HG02884 (cell line): Measurements from ENCODE around the gene PRKG1.
"Not testable (repeated sequence)": the region's sequence is repeated elsewhere in the genome, so short reads cannot be mapped to it uniquely, and the experiment has no call there.

ENCODE experiments used
- ATAC-seq: cut with Tn5 transposase; IDR thresholded peaks from one replicate; pipeline ENCODE4 v1.9.1; 2021; ENCODE audit warnings: mild to moderate bottlenecking, moderate library complexity; ENCODE audit not compliant: unreplicated experiment

The PRKG1 gene

DNA sequence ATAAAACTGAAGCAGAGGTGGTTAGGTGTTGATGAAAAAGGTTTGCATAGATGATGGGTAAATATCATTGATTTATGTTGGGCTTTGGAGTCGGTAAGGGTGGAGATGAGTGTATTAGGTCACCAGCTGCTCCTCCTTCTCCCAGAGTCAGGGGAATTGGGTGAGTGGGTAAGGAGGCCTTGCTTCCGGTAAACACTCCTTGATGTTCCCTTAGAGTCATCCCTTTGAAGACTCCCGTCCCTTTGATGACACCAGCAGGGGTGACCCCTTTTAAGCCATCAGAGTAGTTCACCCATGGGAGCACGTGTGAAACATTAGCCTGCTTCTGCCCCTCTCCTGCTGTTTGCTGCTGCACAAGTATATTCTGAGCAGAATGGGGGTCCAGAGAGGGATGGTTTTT lies 1147.6 kb downstream of the PRKG1 start:
- ATAC-seq, result no peak

DNA sequence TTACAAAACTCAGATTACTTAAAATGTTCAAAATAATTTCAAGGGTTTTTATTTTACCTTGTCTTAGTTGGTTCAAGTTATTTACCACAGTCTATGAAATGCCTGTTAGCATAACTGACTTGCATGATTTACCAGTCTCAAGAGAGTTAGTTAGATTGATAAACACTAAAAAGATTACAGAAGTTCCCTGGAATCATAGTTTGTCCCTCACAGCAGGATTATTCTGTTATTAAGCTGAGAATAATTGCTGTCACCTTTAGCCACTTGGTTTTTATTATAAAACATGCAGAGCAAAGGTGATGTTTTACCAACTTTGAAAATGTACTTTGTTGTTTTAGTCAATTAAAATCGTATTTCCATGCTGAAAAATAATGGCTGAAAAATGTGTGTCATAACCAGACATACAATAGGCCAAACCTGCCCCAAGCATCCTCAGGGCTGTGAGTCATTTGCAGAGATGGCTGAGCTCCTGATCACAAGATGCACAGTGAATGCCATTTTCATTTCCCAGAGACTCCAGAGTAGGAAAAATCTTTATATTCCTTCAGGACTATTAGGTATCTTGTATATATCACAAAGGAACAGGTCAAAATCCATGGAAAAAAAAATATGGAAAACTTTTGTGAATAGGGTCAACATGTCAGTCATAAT lies 1152.0 kb downstream of the PRKG1 start:
- no peak for ATAC-seq

DNA sequence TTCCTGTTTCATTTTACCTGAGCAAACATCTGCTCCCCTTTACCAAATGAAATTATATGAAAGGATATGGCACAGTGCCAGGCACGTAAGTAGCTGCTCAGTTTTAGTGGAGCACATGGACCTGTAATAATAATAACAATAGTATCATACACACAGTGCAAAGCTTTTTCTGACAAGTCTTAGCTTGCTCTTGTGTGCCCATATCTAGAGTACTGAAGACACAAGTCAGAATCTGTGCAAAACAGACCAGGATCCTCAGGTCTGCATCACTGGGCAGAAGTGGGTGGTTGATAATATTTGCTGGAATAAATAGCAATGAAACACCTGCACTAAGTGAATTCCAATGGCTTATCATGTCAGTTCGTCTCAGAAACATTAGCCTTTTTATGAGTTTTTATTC lies 1154.3 kb downstream of the PRKG1 start:
- ATAC-seq, result no peak

DNA sequence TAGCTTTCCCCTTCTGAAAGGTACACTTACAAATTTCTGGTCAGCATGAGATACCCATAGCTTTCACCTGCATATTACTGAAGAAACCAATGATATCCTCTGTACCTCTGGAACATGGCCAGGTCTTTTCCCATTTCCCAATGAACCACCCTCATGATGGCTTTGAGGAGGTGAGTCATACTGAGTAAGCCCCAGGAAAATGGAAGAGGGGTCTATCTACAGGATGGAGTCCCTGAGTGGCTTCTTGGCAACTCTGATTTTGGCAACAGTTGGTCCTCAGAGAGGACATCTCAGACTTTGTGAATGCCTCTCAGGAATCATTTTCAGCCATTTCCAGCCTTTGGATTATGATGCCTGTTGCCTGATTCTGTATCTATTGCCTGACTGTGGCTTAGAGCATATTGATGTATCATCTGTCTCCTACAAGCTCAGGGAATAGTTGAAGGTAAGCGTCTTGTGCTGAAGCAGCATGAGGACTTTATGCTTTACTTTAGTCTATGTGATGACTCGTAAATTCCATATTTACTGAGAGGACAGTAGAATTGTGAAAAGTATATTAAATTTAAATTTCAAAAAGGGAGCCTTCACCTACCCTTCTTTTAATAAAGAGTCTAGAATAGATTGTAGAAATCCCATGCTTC lies 1155.1 kb downstream of the PRKG1 start:
- ATAC-seq, result no peak

DNA sequence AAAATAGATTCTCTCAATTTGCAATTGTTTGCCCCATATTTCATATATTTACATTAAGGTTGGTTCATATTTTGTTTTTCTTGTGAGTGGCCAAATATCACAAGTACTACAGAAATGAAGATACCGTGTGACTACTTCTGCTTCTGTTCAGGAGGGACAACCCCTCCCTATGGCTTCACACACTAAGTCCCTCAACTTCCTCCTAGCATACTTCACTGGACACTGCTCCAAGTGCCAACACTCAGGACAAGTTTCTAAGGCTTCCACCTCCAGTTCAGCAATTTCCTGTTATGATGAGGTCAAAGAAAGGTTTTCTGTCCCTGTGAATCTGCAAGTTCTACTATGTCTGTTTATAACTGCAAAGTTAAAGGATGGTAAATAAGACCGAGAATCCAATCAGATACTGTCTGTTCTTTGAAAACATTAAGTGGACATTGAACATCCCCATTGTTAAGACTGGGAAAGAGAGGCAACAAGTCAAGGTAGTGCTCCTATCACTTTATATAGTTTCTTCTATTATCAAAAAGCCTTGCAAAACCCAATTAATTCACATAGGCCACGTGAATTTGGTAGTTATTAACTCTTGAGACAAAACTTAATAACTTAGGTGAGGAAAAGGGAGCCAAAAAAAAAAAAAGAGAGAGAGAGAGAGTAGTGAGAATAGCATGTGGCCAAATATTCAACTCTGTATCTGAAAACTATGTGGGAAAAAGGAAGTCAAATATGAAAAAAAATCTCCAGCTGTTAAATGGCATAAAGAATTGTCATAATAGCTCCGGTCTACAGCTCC lies 1158.5 kb downstream of the PRKG1 start:
- peak; percentile 98 for ATAC-seq

DNA sequence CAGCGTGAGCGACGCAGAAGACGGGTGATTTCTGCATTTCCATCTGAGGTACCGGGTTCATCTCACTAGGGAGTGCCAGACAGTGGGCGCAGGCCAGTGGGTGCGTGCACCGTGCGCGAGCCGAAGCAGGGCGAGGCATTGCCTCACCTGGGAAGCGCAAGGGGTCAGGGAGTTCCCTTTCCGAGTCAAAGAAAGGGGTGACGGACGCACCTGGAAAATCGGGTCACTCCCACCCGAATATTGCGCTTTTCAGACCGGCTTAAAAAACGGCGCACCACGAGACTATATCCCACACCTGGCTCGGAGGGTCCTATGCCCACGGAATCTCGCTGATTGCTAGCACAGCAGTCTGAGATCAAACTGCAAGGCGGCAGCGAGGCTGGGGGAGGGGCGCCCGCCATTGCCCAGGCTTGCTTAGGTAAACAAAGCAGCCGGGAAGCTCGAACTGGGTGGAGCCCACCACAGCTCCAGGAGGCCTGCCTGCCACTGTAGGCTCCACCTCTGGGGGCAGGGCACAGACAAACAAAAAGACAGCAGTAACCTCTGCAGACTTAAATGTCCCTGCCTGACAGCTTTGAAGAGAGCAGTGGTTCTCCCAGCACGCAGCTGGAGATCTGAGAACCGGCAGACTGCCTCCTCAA lies 1159.2 kb downstream of the PRKG1 start:
- ATAC-seq, result not testable (repeated sequence)

DNA sequence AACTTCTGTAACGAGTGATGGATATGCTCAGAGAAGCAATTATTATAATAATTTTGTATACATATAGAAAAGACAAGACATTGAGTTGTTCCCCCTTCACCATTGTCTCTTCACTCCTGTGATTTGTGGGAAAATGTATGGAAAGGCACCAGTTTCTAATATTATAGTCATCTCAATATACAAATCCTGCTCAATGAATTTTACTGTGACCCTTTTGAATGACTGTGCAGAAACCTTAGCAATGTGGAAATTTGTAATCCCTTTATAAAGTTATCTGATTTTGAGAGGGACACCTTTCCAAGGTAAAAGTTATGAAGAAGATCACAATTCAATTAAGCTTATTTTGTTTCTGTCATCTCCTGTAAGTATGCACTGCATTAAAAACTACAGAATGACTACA lies 1165.5 kb downstream of the PRKG1 start:
- ATAC-seq, result no peak

DNA sequence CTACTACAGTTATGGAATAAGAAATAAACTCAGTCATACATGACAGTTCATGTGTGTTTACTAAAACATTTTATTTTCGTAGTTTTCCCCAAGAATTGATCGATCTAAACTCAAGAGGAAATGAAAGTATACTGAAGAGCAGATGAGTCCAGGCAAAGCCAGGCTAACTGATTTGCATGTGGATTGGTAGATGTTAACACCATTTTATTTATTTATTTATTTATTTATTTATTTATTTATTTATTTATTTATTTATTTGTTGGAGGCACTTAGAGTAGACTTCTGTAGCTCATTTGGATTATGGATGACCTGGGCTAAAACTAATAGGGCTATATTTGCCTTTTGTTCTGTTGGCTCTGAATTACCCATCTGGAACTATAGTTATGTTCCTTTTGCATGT lies 1171.3 kb downstream of the PRKG1 start:
- no peak for ATAC-seq

DNA sequence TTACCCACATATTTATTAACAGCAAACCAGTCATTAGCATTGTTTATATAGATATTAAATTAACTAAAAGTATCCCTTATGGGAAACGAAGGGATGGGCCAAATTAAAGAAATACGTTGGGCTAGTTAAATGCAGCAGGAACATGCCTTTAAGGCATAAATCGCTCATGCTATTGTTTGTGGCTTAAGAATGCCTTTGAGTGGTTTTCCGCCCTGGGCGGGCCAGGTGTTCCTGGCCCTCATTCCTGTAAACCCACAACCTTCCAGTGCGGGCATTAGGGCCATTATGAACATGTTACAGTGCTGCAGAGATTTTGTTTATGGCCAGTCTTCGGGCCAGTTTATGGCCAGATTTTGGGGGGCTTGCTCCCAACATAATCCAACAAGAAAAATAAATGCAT lies 1173.6 kb downstream of the PRKG1 start:
- not testable (repeated sequence) for ATAC-seq

DNA sequence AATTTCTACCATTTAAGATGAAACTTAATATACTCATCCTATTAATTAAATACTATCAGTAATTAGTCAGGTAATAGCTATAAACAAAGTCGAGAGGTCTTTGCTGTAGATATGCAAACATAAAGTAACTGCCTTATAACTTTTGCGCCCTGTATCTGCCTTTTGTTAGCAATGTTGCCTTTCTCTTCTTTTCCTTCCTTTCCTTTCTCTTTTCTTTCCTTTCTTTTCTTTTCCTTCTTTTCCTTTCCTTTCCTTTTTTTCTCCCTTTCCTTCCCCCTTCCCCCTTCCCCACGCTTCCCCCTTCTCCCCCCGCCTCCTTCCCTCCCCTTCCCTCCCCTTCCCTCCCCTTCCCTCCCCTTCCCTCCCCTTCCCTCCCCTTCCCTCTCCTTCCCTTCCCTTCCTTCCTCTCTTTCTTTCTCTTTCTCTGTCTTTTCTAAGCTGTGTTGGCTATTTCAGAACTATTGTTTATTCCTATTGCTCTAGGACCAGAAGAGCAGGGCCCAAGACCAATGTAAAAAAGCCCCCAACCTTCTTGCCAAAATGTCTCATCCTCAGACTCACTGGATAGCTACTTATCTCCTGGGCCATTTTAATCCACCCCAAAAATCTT lies 1174.5 kb downstream of the PRKG1 start:
- no peak for ATAC-seq

DNA sequence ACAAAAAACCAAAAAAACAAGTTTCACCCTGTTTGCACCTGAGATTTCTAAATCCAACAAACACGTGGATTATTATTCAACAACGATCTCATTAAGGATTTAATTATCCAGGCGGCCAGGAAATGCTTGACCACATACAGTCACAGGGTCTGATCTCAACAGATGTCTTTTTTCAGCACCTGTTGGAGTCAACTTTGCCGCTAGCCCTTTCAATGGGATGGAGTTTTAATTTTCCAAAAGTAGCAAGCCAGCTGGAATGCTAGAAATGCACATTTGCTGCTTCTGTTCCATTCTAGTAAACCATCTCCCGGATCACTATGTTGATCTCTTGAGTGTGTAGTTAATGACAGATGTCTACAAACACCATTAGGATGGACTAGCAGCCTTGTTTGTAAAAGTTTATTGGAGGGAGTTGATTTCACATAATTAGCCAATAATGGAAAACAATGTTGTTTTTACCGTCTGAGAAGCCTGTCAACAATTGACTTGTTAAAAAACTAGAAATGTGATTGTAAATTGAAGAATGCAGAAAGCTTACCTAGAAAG lies 1175.6 kb downstream of the PRKG1 start:
- no peak for ATAC-seq

DNA sequence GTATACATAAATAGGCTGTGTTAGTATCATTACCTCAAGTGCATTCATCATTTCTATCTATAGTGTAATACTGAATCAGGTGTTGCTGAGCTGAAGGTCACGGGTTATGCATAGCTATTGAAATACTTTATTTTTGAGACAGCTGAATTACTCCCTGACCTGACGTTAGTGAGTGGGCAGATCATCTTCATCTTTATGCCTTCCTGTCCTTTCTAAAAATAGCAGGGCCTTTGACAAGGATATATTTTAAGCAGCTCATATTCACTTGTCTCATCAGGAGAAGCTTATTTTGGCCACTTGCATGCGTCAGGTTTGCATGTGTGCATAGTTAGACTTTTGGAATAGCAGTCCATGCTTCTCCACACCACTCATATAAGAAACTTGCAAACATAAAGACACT lies 1176.2 kb downstream of the PRKG1 start:
- no peak for ATAC-seq

DNA sequence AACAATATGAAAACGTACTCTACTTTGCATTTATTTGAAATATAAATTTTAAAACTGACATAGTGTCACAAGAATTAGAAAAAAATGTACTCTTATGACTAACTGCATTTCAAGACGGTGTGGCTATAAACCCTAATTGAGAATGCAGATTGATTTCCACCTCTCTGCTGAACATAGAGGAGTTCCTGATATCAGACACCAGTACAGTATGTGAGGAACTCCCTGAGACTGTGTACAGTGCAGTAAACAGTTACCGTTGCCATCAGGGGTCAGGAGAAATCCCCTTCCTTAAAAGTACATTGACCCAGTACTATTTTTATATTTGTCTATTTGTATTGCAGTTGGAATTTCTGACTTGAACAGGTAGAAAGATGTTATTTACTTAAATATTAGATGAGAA lies 1178.0 kb downstream of the PRKG1 start:
- ATAC-seq, result no peak

DNA sequence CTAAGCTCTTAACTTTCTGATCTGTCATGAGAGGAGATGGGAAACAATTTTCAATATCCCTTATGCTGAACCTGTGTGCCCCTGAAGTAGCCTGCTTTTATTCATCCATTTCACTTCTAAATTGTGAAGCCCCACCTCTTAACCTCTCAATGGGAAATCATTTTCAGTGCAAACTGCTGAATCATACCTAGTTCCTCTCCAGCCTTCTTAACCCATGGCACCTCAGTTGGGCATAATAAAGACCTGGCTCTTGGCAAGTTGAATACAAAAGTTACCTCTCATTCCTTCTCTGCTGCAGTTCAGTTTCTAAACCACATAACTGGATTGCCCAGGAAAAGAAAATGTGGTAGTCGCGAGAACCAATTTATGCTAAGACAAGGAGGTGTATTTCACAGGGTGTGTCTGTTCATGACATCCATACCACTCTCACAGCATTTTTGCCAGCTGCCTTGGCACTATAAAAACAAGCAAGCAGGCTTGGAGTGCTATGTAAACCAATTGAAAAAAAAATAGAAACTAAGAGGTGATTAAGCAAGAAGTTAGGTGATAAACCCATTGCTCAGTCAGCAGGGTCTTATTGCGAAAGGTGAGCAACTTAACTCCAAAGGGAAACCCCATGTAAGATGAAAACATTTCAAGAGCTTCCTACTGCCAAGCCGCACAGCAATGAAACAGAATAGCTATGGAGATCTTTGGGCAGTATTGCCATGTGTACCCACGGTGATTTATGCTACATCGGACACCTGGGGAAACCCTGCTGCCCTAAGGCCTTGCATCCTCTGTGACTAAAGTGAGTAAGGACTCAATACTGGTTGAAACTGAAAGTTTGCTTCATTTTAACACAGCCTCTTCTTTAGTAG lies 1182.8 kb downstream of the PRKG1 start:
- ATAC-seq, result peak; percentile 97

DNA sequence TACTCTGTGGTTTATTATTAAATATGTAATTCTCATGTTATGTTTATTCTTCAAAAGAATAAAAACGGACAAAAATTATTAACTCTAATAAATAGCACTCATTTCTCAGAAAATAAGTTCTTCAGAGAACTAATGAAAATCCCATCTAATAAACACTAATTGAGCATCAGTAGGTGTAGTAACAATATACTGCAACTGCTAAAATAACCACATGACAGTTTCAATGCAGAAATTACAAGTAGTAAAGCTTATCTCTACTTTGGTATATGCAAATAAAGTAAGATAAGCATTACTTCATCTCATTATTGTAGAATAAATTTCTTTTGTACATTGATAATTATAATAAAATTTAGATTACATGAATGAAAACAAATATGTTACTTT lies 1183.4 kb downstream of the PRKG1 start:
- peak; percentile 77 for ATAC-seq

DNA sequence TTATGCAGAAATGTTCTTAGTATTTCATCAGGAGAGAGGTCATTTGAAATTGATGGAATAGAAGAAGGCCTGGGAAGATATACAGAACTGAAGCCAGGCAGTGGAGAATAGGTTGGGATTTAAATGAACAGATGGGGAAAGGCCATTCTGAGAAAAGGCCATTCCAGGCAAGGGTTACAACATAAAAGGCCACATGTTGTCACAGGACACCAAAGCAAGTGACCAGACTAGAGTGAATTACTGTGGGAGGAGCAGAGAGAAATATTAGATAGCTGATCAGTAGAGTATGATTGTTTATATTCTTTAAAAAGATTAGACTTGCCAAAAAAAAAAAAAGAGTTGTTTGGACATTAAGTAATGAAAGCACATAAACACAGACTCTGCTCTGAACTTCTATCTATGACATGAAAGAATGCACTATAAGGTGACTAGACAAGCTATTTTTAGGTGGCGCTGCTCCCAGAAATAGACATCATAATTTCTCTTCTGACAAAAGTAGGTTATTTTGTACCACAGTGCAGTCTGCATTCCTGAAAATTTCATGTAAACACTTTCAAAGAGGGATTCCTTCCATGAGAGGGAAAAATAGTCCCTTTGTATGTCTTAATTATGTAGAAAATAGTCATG lies 1184.6 kb downstream of the PRKG1 start:
- ATAC-seq, result no peak

DNA sequence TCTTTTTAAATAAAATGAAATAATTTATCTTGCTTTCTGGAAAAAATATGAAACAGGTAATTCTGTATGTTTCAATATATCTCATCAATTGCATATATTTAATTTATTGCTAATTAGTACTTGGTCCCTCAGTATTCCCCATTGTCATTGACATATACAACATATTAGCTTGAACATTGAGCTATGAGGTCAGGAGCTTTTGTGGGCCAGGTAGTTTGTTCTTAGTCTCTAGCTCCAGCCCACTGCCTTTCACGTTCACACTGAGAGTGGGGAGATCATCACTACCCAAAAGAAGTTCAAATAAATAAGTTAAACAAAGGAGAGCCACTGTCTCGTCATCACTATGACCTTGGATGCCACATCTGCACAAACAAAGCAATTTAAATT lies 1185.1 kb downstream of the PRKG1 start:
- no peak for ATAC-seq

DNA sequence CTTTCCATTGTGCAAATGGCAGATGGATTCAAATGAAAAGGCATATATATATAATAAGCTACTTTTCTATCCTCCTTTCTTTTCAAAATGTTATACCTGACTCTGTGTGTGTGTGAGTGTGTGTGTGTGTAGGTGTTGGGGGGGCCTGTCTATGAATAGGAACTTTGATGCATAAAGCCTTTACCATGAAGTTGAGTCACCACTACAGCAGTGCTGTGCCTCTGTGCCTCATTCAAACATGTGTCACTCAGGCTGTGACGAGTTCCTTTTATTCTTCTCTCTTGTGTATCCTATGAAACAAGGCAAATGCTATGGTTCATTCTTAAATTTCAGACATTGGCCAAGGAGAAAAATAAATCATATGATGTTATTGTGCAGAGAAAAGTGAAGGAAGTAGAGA lies 1187.1 kb downstream of the PRKG1 start:
- no peak for ATAC-seq

DNA sequence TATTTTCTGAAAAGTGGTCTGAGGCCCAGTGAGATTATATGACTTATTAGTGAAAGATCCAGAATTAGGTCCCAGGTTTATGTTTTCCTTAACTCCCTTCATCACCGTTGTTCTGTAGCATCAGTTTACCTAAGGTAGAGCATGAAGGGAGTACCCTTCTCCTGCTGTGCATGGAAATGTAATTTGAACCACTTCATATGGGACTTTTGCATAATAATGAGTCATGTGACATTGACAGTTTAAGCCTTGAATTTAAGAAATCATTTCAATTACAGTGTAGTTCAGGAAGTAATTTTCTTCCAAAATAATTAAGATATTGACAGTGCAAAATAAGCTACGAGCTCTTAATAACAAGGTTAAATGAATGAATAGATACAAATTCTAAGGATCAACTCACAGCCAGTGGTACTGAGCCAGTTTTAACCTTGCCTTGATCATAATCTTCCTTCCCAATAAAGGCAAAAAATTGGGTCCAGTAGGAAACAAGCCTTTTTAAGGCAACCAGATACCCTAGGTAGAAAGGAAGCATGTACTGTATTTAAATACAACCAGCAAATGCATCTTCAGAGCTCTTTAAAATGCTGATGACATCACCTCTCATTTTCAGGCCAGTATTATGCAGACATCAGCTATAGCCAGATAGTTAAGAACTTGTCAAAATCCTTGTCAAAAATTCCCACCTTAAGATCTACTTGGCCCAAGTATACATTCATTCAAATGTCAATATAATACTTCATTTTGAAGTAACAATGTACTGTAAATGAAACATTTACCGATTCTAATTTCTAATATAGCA lies 1191.0 kb downstream of the PRKG1 start:
- no peak for ATAC-seq
